IMR-90 (cell line): ENCODE data around the gene MBD1. TPM values are rescaled to one million over a fixed set of nuclear protein-coding genes. Genes with fewer than 3 reads are reported as not detected.

ENCODE experiments used
- ATAC-seq: fragments of 200-7000 bp; cut with Tn5 transposase; 2 replicates; pipeline ENCODE4 v1.9.1; 2020; ENCODE audit warnings: low read depth, mild to moderate bottlenecking, moderate library complexity
- BruUV-seq: library from RNA; stranded (reverse); fragments of 400-500 nt; replicated peaks from 2 replicates; lab custom pipeline; 2021; lab: Mats Ljungman, UMichigan
- CTCF ChIA-PET: fragments of 300-600 bp; formaldehyde crosslinking; extraction: SDS; loops from one replicate; lab custom pipeline; 2021; ENCODE audit warnings: antibody characterized with exemption; lab: Yijun Ruan, JAX
- POLR2A ChIA-PET: fragments of 300-600 bp; sonication (Branson Sonifier 250); formaldehyde crosslinking; loops from one replicate; lab custom pipeline; 2022; ENCODE audit warnings: antibody characterized with exemption; ENCODE audit not compliant: unreplicated experiment; lab: Charles Lee
- DNase-seq: peaks from one replicate; pipeline ENCODE4 v3.0.0; 2013
- H2AFZ ChIP-seq: replicated peaks from 2 replicates; pipeline ENCODE3; 2013; ENCODE audit warnings: low read length, mild to moderate bottlenecking; ENCODE audit not compliant: poor library complexity
- H2AK5ac ChIP-seq: 2 replicates; pipeline ENCODE4 v1.6.1; 2013; ENCODE audit warnings: low read depth, low read length, inconsistent platforms
- H2AK9ac ChIP-seq: replicated peaks from 2 replicates; pipeline ENCODE3; 2013; ENCODE audit warnings: mild to moderate bottlenecking, low read depth, low read length, moderate library complexity; ENCODE audit not compliant: poor library complexity
- H2BK120ac ChIP-seq: 2 replicates; pipeline ENCODE4 v1.6.1; 2013; ENCODE audit warnings: low read depth, low read length, inconsistent platforms
- H2BK15ac ChIP-seq: 3 replicates; pipeline ENCODE4 v1.6.1; 2013; ENCODE audit warnings: low read depth, low read length, inconsistent platforms
- H2BK20ac ChIP-seq: 2 replicates; pipeline ENCODE4 v1.6.1; 2013; ENCODE audit warnings: low read depth, mild to moderate bottlenecking, inconsistent platforms, low read length, moderate library complexity
- H2BK5ac ChIP-seq: 2 replicates; pipeline ENCODE4 v1.6.1; 2013; ENCODE audit warnings: mild to moderate bottlenecking, low read depth, low read length, inconsistent platforms; ENCODE audit not compliant: poor library complexity, severe bottlenecking
- H3K14ac ChIP-seq: replicated peaks from 2 replicates; pipeline ENCODE4 v1.6.1; 2013; ENCODE audit warnings: low read depth, low read length, inconsistent platforms
- H3K18ac ChIP-seq: 2 replicates; pipeline ENCODE4 v1.6.1; 2013; ENCODE audit warnings: low read depth, low read length, control low read depth
- H3K23ac ChIP-seq: 2 replicates; pipeline ENCODE4 v1.6.1; 2013; ENCODE audit warnings: low read depth, low read length, inconsistent platforms
- H3K27ac ChIP-seq: 2 replicates; pipeline ENCODE4 v1.5.1; 2013; ENCODE audit warnings: mild to moderate bottlenecking, control low read depth, low read length; ENCODE audit not compliant: insufficient read depth
- H3K27me3 ChIP-seq: 2 replicates; pipeline ENCODE4 v1.6.1; 2013; ENCODE audit warnings: low read length; ENCODE audit not compliant: control insufficient read depth, insufficient read depth
- H3K36me3 ChIP-seq: 2 replicates; pipeline ENCODE4 v1.6.1; 2013; ENCODE audit warnings: low read length, mixed read lengths; ENCODE audit not compliant: control insufficient read depth, insufficient read depth
- H3K4ac ChIP-seq: 2 replicates; pipeline ENCODE4 v1.6.1; 2013; ENCODE audit warnings: low read depth, low read length, inconsistent platforms
- H3K4me1 ChIP-seq: 2 replicates; pipeline ENCODE4 v1.6.1; 2013; ENCODE audit warnings: low read length, mixed read lengths; ENCODE audit not compliant: control insufficient read depth, insufficient read depth
- H3K4me2 ChIP-seq: 2 replicates; pipeline ENCODE4 v1.6.1; 2013; ENCODE audit warnings: low read depth, mild to moderate bottlenecking, control low read depth, low read length, moderate library complexity
- H3K4me3 ChIP-seq: 2 replicates; pipeline ENCODE4 v1.5.1; 2013; ENCODE audit warnings: low read depth, mild to moderate bottlenecking, control low read depth, low read length, moderate library complexity; ENCODE audit not compliant: insufficient read depth
- H3K56ac ChIP-seq: 2 replicates; pipeline ENCODE4 v1.6.1; 2013; ENCODE audit warnings: low read length, inconsistent platforms; ENCODE audit not compliant: insufficient read depth; ENCODE audit errors: extremely low read depth
- H3K79me1 ChIP-seq, 2 experiments: 2 replicates each; pipeline ENCODE4 v1.6.1; 2013; ENCODE audit warnings: low read length in 2 of 2, inconsistent platforms in 1 of 2, low read depth in 1 of 2
- H3K9ac ChIP-seq: 2 replicates; pipeline ENCODE4 v1.6.1; 2013; ENCODE audit warnings: low read depth, low read length, control low read depth
- H3K9me1 ChIP-seq: 2 replicates; pipeline ENCODE4 v1.6.1; 2013; ENCODE audit warnings: low read length, inconsistent platforms; ENCODE audit not compliant: insufficient read depth
- H3K9me3 ChIP-seq: 2 replicates; pipeline ENCODE4 v1.6.1; 2013; ENCODE audit warnings: low read length; ENCODE audit not compliant: control insufficient read depth, insufficient read depth
- H4K20me1 ChIP-seq: 2 replicates; pipeline ENCODE4 v1.6.1; 2013; ENCODE audit warnings: low read length, inconsistent platforms; ENCODE audit not compliant: insufficient read depth
- H4K5ac ChIP-seq: 2 replicates; pipeline ENCODE4 v1.6.1; 2013; ENCODE audit warnings: mild to moderate bottlenecking, low read depth, low read length, control low read depth
- H4K8ac ChIP-seq, 2 experiments: 2 replicates each; pipeline ENCODE4 v1.6.1; 2013; ENCODE audit warnings: low read depth in 2 of 2, low read length in 2 of 2, control low read depth in 1 of 2, inconsistent platforms in 1 of 2
- H4K91ac ChIP-seq: 2 replicates; pipeline ENCODE4 v1.6.1; 2013; ENCODE audit warnings: low read depth, low read length, inconsistent platforms; ENCODE audit not compliant: insufficient read depth
- BHLHE40 ChIP-seq: fragments of 150-350 bp; IDR thresholded peaks from 2 replicates; pipeline ENCODE4 v1.6.1; 2016; ENCODE audit warnings: mild to moderate bottlenecking, low read depth, low read length
- CEBPB ChIP-seq: IDR thresholded peaks from 2 replicates; pipeline ENCODE4 v1.6.1; 2012; ENCODE audit warnings: low read depth, low read length, improper control_type of control experiment
- CTCF ChIP-seq: conservative IDR thresholded peaks from 2 replicates; pipeline ENCODE4 v1.5.1; 2012; ENCODE audit warnings: mild to moderate bottlenecking, low read depth, low read length, improper control_type of control experiment
- MAZ ChIP-seq: IDR thresholded peaks from 2 replicates; pipeline ENCODE4 v1.6.1; 2012; ENCODE audit warnings: low read depth, mild to moderate bottlenecking, low read length, improper control_type of control experiment, moderate library complexity, borderline replicate concordance
- MXI1 ChIP-seq: IDR thresholded peaks from 2 replicates; pipeline ENCODE4 v1.6.1; 2012; ENCODE audit warnings: low read depth, mild to moderate bottlenecking, low read length, moderate library complexity, borderline replicate concordance
- NFE2L2 ChIP-seq: fragments of 150-350 bp; IDR thresholded peaks from 2 replicates; pipeline ENCODE4 v1.6.1; 2016; ENCODE audit warnings: low read depth, mild to moderate bottlenecking, low read length
- RCOR1 ChIP-seq: IDR thresholded peaks from 2 replicates; pipeline ENCODE4 v1.6.1; 2012; ENCODE audit warnings: mild to moderate bottlenecking, low read length, improper control_type of control experiment; ENCODE audit not compliant: insufficient replicate concordance
- RFX5 ChIP-seq: IDR thresholded peaks from 2 replicates; pipeline ENCODE4 v1.8.0; 2012; ENCODE audit warnings: low read depth, mild to moderate bottlenecking, low read length, moderate library complexity
- WGBS, 2 experiments: methylation state at CpG; one replicate each; pipeline versions ENCODE4 v1.1.5 to v1.1.7; 2013; ENCODE audit warnings: missing lambda C conversion rate in 2 of 2; ENCODE audit not compliant: insufficient read length in 1 of 2; ENCODE audit errors: extremely low coverage in 2 of 2; 5-methylcytosine and 5-hydroxymethylcytosine counted together
- dilution Hi-C: fragments of 300-500 bp; cut with HindIII; formaldehyde crosslinking; loops from one replicate; pipeline ENCODE4 v1.14.3; 2018; ENCODE audit warnings: low sequenced_read_pairs; ENCODE audit not compliant: unreplicated experiment
- in situ Hi-C: fragments of 300-500 bp; cut with MboI; formaldehyde crosslinking; loops from 3 replicates; pipeline ENCODE4 v1.14.3; 2019; ENCODE audit warnings: low sequenced_read_pairs, inconsistent platforms, mixed read lengths
- intact Hi-C: fragments of 100-400 bp; cut with micrococcal nuclease; formaldehyde crosslinking; loops from 2 replicates; pipeline ENCODE4 v1.10.0; 2022
- polyA plus RNA-seq, 3 experiments: library from polyadenylated mRNA; depleted of rRNA; stranded (reverse); fragments of >200 nt; gene quantifications; 2 replicates each; pipeline ENCODE4 v1.2.3, GENCODE V29; 2012; ENCODE audit warnings: low replicate concordance in 1 of 3
- total RNA-seq: library from RNA; depleted of rRNA; stranded (reverse); fragments of >200 nt; gene quantifications from 2 replicates; pipeline ENCODE4 v1.2.3, GENCODE V29; 2012
- TF ChIP-seq, protein P1 (sequence below): fragments of 150-350 bp; IDR thresholded peaks from 2 replicates; pipeline ENCODE4 v1.6.1; 2017; ENCODE audit warnings: mild to moderate bottlenecking, antibody characterized with exemption, low read length, low read depth

MBD1 gene
- total and polyA plus RNA-seq, 2 of the 4 experiments (the other 2 are of a cell fraction), result 31.7 to 56.5 TPM

DNA sequence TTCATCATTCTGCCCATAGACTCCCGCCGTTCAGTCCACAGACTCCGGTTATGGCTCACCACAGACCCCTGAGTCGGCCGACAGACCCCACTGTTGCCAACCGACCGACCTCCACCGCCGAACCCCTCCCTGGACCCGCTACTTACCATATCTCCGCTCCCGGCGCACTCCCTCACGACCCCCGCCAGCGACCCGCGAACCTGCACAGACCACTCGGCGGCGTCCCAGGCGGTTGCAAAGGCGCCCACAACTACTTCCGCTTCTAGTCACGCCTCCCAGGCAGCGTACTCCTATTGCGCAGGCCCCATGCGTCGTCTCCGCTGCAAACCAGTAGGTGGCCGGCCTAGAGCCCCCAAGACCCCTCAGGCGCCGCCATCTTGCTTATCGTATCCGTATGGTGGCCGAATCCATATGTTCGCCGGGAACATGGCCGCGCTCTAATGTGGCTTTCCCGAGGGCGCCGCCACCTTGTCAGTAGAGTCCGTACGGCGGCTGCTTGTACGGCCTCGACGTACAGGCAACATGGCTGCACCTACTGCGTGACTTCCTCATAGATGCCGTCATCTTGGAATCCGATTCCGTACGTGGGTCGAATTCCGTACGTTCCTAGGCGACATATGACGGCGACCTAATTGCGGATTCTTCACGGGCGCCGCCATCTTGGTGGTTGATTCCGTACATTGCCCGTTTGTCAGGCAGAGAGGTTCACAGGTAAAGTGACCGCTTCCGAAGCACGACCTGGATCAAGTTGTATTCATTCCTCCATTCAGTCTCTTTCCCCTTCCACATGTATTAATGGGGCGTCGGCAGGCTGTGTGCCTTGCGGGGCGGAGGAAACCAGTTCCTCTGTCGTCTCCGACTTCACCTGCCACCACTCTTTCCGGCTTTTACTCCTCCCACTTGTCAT is 6.4 kb upstream of the MBD1 start, which contains the start of gene CXXC1:
Gene CXXC1, minus strand, starts transcription at position 252 of the 907 bp plus-strand sequence. Its CDS starts 103 bp downstream, at position 149.
- CTCF ChIA-PET, result interaction anchor here (1.0 kb wide), 1 partner anchor 70 kb away, joined by 3 read pairs; no protein-coding TSS in a partner anchor
- intact Hi-C loops, result loop anchor here (5.0 to 10.0 kb wide), 2 partner anchors 70 to 793 kb away; partner anchors contain the start of gene RPL17

More for the DNA sequence above, 6.4 kb upstream of the MBD1 start, which contains the start of gene CXXC1:
- Histone ChIP-seq H4K8ac (peak within 1 kb of the TSS; percentile 47 to 93), H2BK5ac (peak within 1 kb of the TSS; percentile 12), H3K36me3 (peaks cover 24% of the 10 kb centered on the region), H3K18ac (no peak within 1 kb of the TSS), H2BK15ac (no peak within 1 kb of the TSS), H3K4me2 (peak within 1 kb of the TSS; percentile 82), H4K20me1 (peaks cover 3% of the 10 kb centered on the region; the same call in 1 of the 2 replicates), H3K9me3 (no peaks in the 10 kb centered on the region), H3K4me3 (peak within 1 kb of the TSS; percentile 60), H2AFZ (peak within 1 kb of the TSS; percentile 99), H3K23ac (peak within 1 kb of the TSS; percentile 9; the same call in 1 of the 2 replicates), H3K9me1 (no peaks in the 10 kb centered on the region), H4K91ac (peak within 1 kb of the TSS; percentile 20), H4K5ac (peak within 1 kb of the TSS; percentile 61), H3K4ac (peak within 1 kb of the TSS; percentile 66), H2BK20ac (no peak within 1 kb of the TSS), H3K56ac (no peak within 1 kb of the TSS), H3K27me3 (peaks cover 5% of the 10 kb centered on the region; the same call in 1 of the 2 replicates), H2BK120ac (peak within 1 kb of the TSS; percentile 37; the same call in 1 of the 2 replicates), H2AK9ac (peak within 1 kb of the TSS; percentile 86), H3K4me1 (peaks cover 3% of the 10 kb centered on the region; the same call in 1 of the 2 replicates), H3K27ac (peak within 1 kb of the TSS; percentile 33), H3K14ac (peak within 1 kb of the TSS; percentile 73; the same call in 1 of the 2 replicates), H3K79me1 (peaks cover 7 to 17% of the 10 kb centered on the region in 2 experiments; a peak in 3 of 4 replicates), H3K9ac (peak within 1 kb of the TSS; percentile 55), H2AK5ac (0 out of 2 replicates have a peak within 1 kb of the TSS, but pooled peaks have one; percentile 10)
- TF ChIP-seq NFE2L2, result no peak
- TF ChIP-seq MAZ, result peak; percentile 55; the same call in 1 of the 2 replicates
- no peak for TF ChIP-seq BHLHE40
- peak; percentile 75; the same call in 1 of the 2 replicates for TF ChIP-seq MXI1
- peak; percentile 56 for TF ChIP-seq CTCF
- TF ChIP-seq RFX5, result 0 out of 2 replicates have a peak, but pooled peaks have one; percentile 9
- TF ChIP-seq RCOR1, result no peak
- peak; percentile 83 for TF ChIP-seq CEBPB
- TF ChIP-seq, protein P1, sequence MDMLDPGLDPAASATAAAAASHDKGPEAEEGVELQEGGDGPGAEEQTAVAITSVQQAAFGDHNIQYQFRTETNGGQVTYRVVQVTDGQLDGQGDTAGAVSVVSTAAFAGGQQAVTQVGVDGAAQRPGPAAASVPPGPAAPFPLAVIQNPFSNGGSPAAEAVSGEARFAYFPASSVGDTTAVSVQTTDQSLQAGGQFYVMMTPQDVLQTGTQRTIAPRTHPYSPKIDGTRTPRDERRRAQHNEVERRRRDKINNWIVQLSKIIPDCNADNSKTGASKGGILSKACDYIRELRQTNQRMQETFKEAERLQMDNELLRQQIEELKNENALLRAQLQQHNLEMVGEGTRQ, result peak; percentile 24; the same call in 1 of the 2 replicates
- POLR2A ChIA-PET, result no interaction called here
- 0% methylated on average over 39 of the region's 76 CpGs; no CpG with 5 or more reads in 1 of the 2 experiments for WGBS, 2 experiments
- in situ Hi-C loops, result loop anchor here (25.0 kb wide), 2 partner anchors 750 to 1650 kb away; partner anchors contain the start of gene SMAD4
- peak; percentile 100 for DNase-seq
- dilution Hi-C loops, result no loop called here
- no TSS peak for BruUV-seq
- ATAC-seq, result peak; percentile 96
